Hepatocyte (in vitro differentiated cells): ENCODE results near the gene KLF13. TPM values are rescaled to one million over a fixed set of nuclear protein-coding genes. Genes with fewer than 3 reads are reported as not detected.

ENCODE experiments used
- DNase-seq: peaks from one replicate; pipeline ENCODE4 v3.0.0-alpha.2; 2016; ENCODE audit warnings: low spot score
- H2AFZ ChIP-seq: fragments of 200-600 bp; sonication (generic); 2 replicates; pipeline ENCODE4 v1.6.0; 2016; ENCODE audit warnings: antibody characterized with exemption, mild to moderate bottlenecking
- H3K27ac ChIP-seq: fragments of 200-600 bp; sonication (generic); 2 replicates; pipeline ENCODE4 v1.5.1; 2016; ENCODE audit warnings: mild to moderate bottlenecking
- H3K27me3 ChIP-seq: fragments of 200-600 bp; sonication (generic); 2 replicates; pipeline ENCODE4 v1.6.1; 2016
- H3K36me3 ChIP-seq: fragments of 200-600 bp; sonication (generic); replicated peaks from 2 replicates; pipeline ENCODE4 v1.5.1; 2016; ENCODE audit warnings: low read depth; ENCODE audit not compliant: insufficient read depth
- H3K4me1 ChIP-seq: fragments of 200-600 bp; sonication (generic); 2 replicates; pipeline ENCODE4 v1.5.1; 2016; ENCODE audit warnings: mild to moderate bottlenecking, moderate library complexity; ENCODE audit not compliant: insufficient read depth
- H3K4me2 ChIP-seq: fragments of 200-600 bp; sonication (generic); 2 replicates; pipeline ENCODE4 v1.6.0; 2016
- H3K4me3 ChIP-seq: fragments of 200-600 bp; sonication (generic); 2 replicates; pipeline ENCODE4 v1.5.1; 2016; ENCODE audit warnings: mild to moderate bottlenecking
- H3K79me2 ChIP-seq: fragments of 200-600 bp; sonication (generic); 2 replicates; pipeline ENCODE4 v1.6.0; 2017; ENCODE audit warnings: mild to moderate bottlenecking
- H3K9me2 ChIP-seq: fragments of 200-600 bp; sonication (generic); replicated peaks from 2 replicates; pipeline ENCODE4 v1.6.0; 2017; ENCODE audit warnings: mild to moderate bottlenecking; ENCODE audit not compliant: insufficient read depth
- H3K9me3 ChIP-seq: fragments of 200-600 bp; sonication (generic); 2 replicates; pipeline ENCODE4 v1.5.1; 2016; ENCODE audit warnings: low read depth, mild to moderate bottlenecking
- H4K20me1 ChIP-seq: fragments of 200-600 bp; sonication (generic); 2 replicates; pipeline ENCODE4 v1.6.0; 2016; ENCODE audit warnings: mild to moderate bottlenecking; ENCODE audit not compliant: insufficient read depth, poor library complexity, severe bottlenecking
- EZH2 ChIP-seq: fragments of 200-600 bp; sonication (generic); IDR thresholded peaks from 2 replicates; pipeline ENCODE4 v1.6.1; 2016; ENCODE audit warnings: antibody characterized with exemption, mild to moderate bottlenecking, borderline replicate concordance
- EZH2phosphoT487 ChIP-seq: fragments of 200-600 bp; sonication (generic); IDR thresholded peaks from one replicate; pipeline ENCODE4 v1.6.1; 2018; ENCODE audit warnings: antibody characterized with exemption, mild to moderate bottlenecking, low read depth, moderate library complexity; ENCODE audit not compliant: unreplicated experiment, severe bottlenecking
- WGBS: methylation state at CpG from one replicate; pipeline ENCODE4 v1.1.6; 2016; ENCODE audit warnings: low lambda C conversion rate; ENCODE audit errors: missing lambda C conversion rate; 5-methylcytosine and 5-hydroxymethylcytosine counted together
- polyA plus RNA-seq: library from polyadenylated mRNA; unstranded; fragments of >200 nt; fragmentation: Nextera tagmentation; extraction: Ambion mirVana; gene quantifications from 2 replicates; pipeline ENCODE4 v1.2.1, GENCODE V29; 2016
- total RNA-seq: library from RNA; depleted of rRNA; stranded (reverse); fragments of >200 nt; gene quantifications from 2 replicates; pipeline ENCODE4 v1.2.3, GENCODE V29; 2014
- TF ChIP-seq, protein P1 (sequence below): fragments of 200-600 bp; sonication (generic); IDR thresholded peaks from 2 replicates; pipeline ENCODE4 v1.5.1; 2016; ENCODE audit warnings: antibody characterized with exemption, mild to moderate bottlenecking; ENCODE audit not compliant: poor library complexity

The KLF13 gene
- total and polyA plus RNA-seq, 2 experiments from 2014 or later = 32.7 to 51.2 TPM

- H3K4me1 ChIP-seq = peaks cover 12% of the 10 kb centered on the region
- no peaks in the 10 kb centered on the region for H3K36me3 ChIP-seq
- H3K9me2 ChIP-seq = no peaks in the 10 kb centered on the region
- no peak overlapping the region for H3K27ac ChIP-seq
- H3K4me3 ChIP-seq = no peak overlapping the region
- WGBS = 90% methylated on average over 4 of the region's 4 CpGs
- TF ChIP-seq EZH2phosphoT487 = no peak
- no peak for TF ChIP-seq EZH2
- TF ChIP-seq, protein P1, sequence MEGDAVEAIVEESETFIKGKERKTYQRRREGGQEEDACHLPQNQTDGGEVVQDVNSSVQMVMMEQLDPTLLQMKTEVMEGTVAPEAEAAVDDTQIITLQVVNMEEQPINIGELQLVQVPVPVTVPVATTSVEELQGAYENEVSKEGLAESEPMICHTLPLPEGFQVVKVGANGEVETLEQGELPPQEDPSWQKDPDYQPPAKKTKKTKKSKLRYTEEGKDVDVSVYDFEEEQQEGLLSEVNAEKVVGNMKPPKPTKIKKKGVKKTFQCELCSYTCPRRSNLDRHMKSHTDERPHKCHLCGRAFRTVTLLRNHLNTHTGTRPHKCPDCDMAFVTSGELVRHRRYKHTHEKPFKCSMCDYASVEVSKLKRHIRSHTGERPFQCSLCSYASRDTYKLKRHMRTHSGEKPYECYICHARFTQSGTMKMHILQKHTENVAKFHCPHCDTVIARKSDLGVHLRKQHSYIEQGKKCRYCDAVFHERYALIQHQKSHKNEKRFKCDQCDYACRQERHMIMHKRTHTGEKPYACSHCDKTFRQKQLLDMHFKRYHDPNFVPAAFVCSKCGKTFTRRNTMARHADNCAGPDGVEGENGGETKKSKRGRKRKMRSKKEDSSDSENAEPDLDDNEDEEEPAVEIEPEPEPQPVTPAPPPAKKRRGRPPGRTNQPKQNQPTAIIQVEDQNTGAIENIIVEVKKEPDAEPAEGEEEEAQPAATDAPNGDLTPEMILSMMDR = no peak
- H4K20me1 ChIP-seq = peaks cover 98% of the 10 kb centered on the region
- peaks cover 99% of the 10 kb centered on the region for H3K79me2 ChIP-seq
- no peaks in the 10 kb centered on the region for H3K9me3 ChIP-seq
- no peak overlapping the region for H3K4me2 ChIP-seq
- H3K27me3 ChIP-seq = no peaks in the 10 kb centered on the region
- no peak overlapping the region for H2AFZ ChIP-seq
- no peak for DNase-seq
These were observed 15.0 kb downstream of the KLF13 start for GRCh38 chr15:31341496-31342195.

- Histone ChIP-seq H3K4me3 (no peak overlapping the region), H3K4me1 (peaks cover 12% of the 10 kb centered on the region), H3K9me3 (no peaks in the 10 kb centered on the region), H3K79me2 (peaks cover 99% of the 10 kb centered on the region), H3K36me3 (no peaks in the 10 kb centered on the region), H3K27ac (no peak overlapping the region), H4K20me1 (peaks cover 97% of the 10 kb centered on the region), H3K4me2 (no peak overlapping the region), H3K9me2 (no peaks in the 10 kb centered on the region), H2AFZ (no peak overlapping the region), H3K27me3 (no peaks in the 10 kb centered on the region)
- DNase-seq = no peak
- 95% methylated on average over 11 of the region's 11 CpGs for WGBS
- no peak for TF ChIP-seq EZH2phosphoT487
- TF ChIP-seq, protein P1 = no peak
- TF ChIP-seq EZH2 = no peak
These were observed 15.7 kb downstream of the KLF13 start for GRCh38 chr15:31342381-31342780.

- Histone ChIP-seq H3K27me3 (no peaks in the 10 kb centered on the region), H4K20me1 (peaks cover 97% of the 10 kb centered on the region), H3K36me3 (no peaks in the 10 kb centered on the region), H3K9me2 (no peaks in the 10 kb centered on the region), H3K27ac (no peak overlapping the region), H3K79me2 (peaks cover 95% of the 10 kb centered on the region), H3K9me3 (no peaks in the 10 kb centered on the region), H2AFZ (no peak overlapping the region), H3K4me2 (no peak overlapping the region), H3K4me3 (no peak overlapping the region), H3K4me1 (peaks cover 12% of the 10 kb centered on the region)
- 89% methylated on average over 22 of the region's 22 CpGs for WGBS
- DNase-seq = no peak
- TF ChIP-seq EZH2phosphoT487 (no peak), EZH2 (no peak)
- TF ChIP-seq, protein P1 = no peak
These were observed 16.4 kb downstream of the KLF13 start for GRCh38 chr15:31342781-31343626.
